IMR-90 (cell line): ENCODE results near the gene CHST8. TPM values are rescaled to one million over a fixed set of nuclear protein-coding genes. Genes with fewer than 3 reads are reported as not detected.

Experiments used
- ATAC-seq: fragments of 200-7000 bp; cut with Tn5 transposase; 2 replicates; pipeline ENCODE4 v1.9.1; 2020; ENCODE audit warnings: low read depth, mild to moderate bottlenecking, moderate library complexity
- BruUV-seq: library from RNA; stranded (reverse); fragments of 400-500 nt; replicated peaks from 2 replicates; lab custom pipeline; 2021; lab: Mats Ljungman, UMichigan
- CTCF ChIA-PET: fragments of 300-600 bp; formaldehyde crosslinking; extraction: SDS; loops from one replicate; lab custom pipeline; 2021; ENCODE audit warnings: antibody characterized with exemption; lab: Yijun Ruan, JAX
- POLR2A ChIA-PET: fragments of 300-600 bp; sonication (Branson Sonifier 250); formaldehyde crosslinking; loops from one replicate; lab custom pipeline; 2022; ENCODE audit warnings: antibody characterized with exemption; ENCODE audit not compliant: unreplicated experiment; lab: Charles Lee
- DNase-seq: peaks from one replicate; pipeline ENCODE4 v3.0.0; 2013
- H2AFZ ChIP-seq: replicated peaks from 2 replicates; pipeline ENCODE3; 2013; ENCODE audit warnings: low read length, mild to moderate bottlenecking; ENCODE audit not compliant: poor library complexity
- H2AK5ac ChIP-seq: 2 replicates; pipeline ENCODE4 v1.6.1; 2013; ENCODE audit warnings: low read depth, low read length, inconsistent platforms
- H2AK9ac ChIP-seq: replicated peaks from 2 replicates; pipeline ENCODE3; 2013; ENCODE audit warnings: mild to moderate bottlenecking, low read depth, low read length, moderate library complexity; ENCODE audit not compliant: poor library complexity
- H2BK120ac ChIP-seq: 2 replicates; pipeline ENCODE4 v1.6.1; 2013; ENCODE audit warnings: low read depth, low read length, inconsistent platforms
- H2BK15ac ChIP-seq: 3 replicates; pipeline ENCODE4 v1.6.1; 2013; ENCODE audit warnings: low read depth, low read length, inconsistent platforms
- H2BK20ac ChIP-seq: 2 replicates; pipeline ENCODE4 v1.6.1; 2013; ENCODE audit warnings: low read depth, mild to moderate bottlenecking, inconsistent platforms, low read length, moderate library complexity
- H2BK5ac ChIP-seq: 2 replicates; pipeline ENCODE4 v1.6.1; 2013; ENCODE audit warnings: mild to moderate bottlenecking, low read depth, low read length, inconsistent platforms; ENCODE audit not compliant: poor library complexity, severe bottlenecking
- H3K14ac ChIP-seq: replicated peaks from 2 replicates; pipeline ENCODE4 v1.6.1; 2013; ENCODE audit warnings: low read depth, low read length, inconsistent platforms
- H3K18ac ChIP-seq: 2 replicates; pipeline ENCODE4 v1.6.1; 2013; ENCODE audit warnings: low read depth, low read length, control low read depth
- H3K23ac ChIP-seq: 2 replicates; pipeline ENCODE4 v1.6.1; 2013; ENCODE audit warnings: low read depth, low read length, inconsistent platforms
- H3K27ac ChIP-seq: 2 replicates; pipeline ENCODE4 v1.5.1; 2013; ENCODE audit warnings: mild to moderate bottlenecking, control low read depth, low read length; ENCODE audit not compliant: insufficient read depth
- H3K27me3 ChIP-seq: 2 replicates; pipeline ENCODE4 v1.6.1; 2013; ENCODE audit warnings: low read length; ENCODE audit not compliant: control insufficient read depth, insufficient read depth
- H3K36me3 ChIP-seq: 2 replicates; pipeline ENCODE4 v1.6.1; 2013; ENCODE audit warnings: low read length, mixed read lengths; ENCODE audit not compliant: control insufficient read depth, insufficient read depth
- H3K4ac ChIP-seq: 2 replicates; pipeline ENCODE4 v1.6.1; 2013; ENCODE audit warnings: low read depth, low read length, inconsistent platforms
- H3K4me1 ChIP-seq: 2 replicates; pipeline ENCODE4 v1.6.1; 2013; ENCODE audit warnings: low read length, mixed read lengths; ENCODE audit not compliant: control insufficient read depth, insufficient read depth
- H3K4me2 ChIP-seq: 2 replicates; pipeline ENCODE4 v1.6.1; 2013; ENCODE audit warnings: low read depth, mild to moderate bottlenecking, control low read depth, low read length, moderate library complexity
- H3K4me3 ChIP-seq: 2 replicates; pipeline ENCODE4 v1.5.1; 2013; ENCODE audit warnings: low read depth, mild to moderate bottlenecking, control low read depth, low read length, moderate library complexity; ENCODE audit not compliant: insufficient read depth
- H3K56ac ChIP-seq: 2 replicates; pipeline ENCODE4 v1.6.1; 2013; ENCODE audit warnings: low read length, inconsistent platforms; ENCODE audit not compliant: insufficient read depth; ENCODE audit errors: extremely low read depth
- H3K79me1 ChIP-seq, 2 experiments: 2 replicates each; pipeline ENCODE4 v1.6.1; 2013; ENCODE audit warnings: low read length in 2 of 2, inconsistent platforms in 1 of 2, low read depth in 1 of 2
- H3K9ac ChIP-seq: 2 replicates; pipeline ENCODE4 v1.6.1; 2013; ENCODE audit warnings: low read depth, low read length, control low read depth
- H3K9me1 ChIP-seq: 2 replicates; pipeline ENCODE4 v1.6.1; 2013; ENCODE audit warnings: low read length, inconsistent platforms; ENCODE audit not compliant: insufficient read depth
- H3K9me3 ChIP-seq: 2 replicates; pipeline ENCODE4 v1.6.1; 2013; ENCODE audit warnings: low read length; ENCODE audit not compliant: control insufficient read depth, insufficient read depth
- H4K20me1 ChIP-seq: 2 replicates; pipeline ENCODE4 v1.6.1; 2013; ENCODE audit warnings: low read length, inconsistent platforms; ENCODE audit not compliant: insufficient read depth
- H4K5ac ChIP-seq: 2 replicates; pipeline ENCODE4 v1.6.1; 2013; ENCODE audit warnings: mild to moderate bottlenecking, low read depth, low read length, control low read depth
- H4K8ac ChIP-seq, 2 experiments: 2 replicates each; pipeline ENCODE4 v1.6.1; 2013; ENCODE audit warnings: low read depth in 2 of 2, low read length in 2 of 2, control low read depth in 1 of 2, inconsistent platforms in 1 of 2
- H4K91ac ChIP-seq: 2 replicates; pipeline ENCODE4 v1.6.1; 2013; ENCODE audit warnings: low read depth, low read length, inconsistent platforms; ENCODE audit not compliant: insufficient read depth
- CEBPB ChIP-seq: IDR thresholded peaks from 2 replicates; pipeline ENCODE4 v1.6.1; 2012; ENCODE audit warnings: low read depth, low read length, improper control_type of control experiment
- CHD1 ChIP-seq: IDR thresholded peaks from 2 replicates; pipeline ENCODE4 v1.6.1; 2012; ENCODE audit warnings: low read depth, low read length, improper control_type of control experiment
- CTCF ChIP-seq: conservative IDR thresholded peaks from 2 replicates; pipeline ENCODE4 v1.5.1; 2012; ENCODE audit warnings: mild to moderate bottlenecking, low read depth, low read length, improper control_type of control experiment
- FOS ChIP-seq: fragments of 150-350 bp; IDR thresholded peaks from 2 replicates; pipeline ENCODE4 v1.6.1; 2016; ENCODE audit warnings: low read depth, low read length
- MAFK ChIP-seq: IDR thresholded peaks from 2 replicates; pipeline ENCODE4 v1.6.1; 2012; ENCODE audit warnings: low read depth, low read length, improper control_type of control experiment
- MAZ ChIP-seq: IDR thresholded peaks from 2 replicates; pipeline ENCODE4 v1.6.1; 2012; ENCODE audit warnings: low read depth, mild to moderate bottlenecking, low read length, improper control_type of control experiment, moderate library complexity, borderline replicate concordance
- MXI1 ChIP-seq: IDR thresholded peaks from 2 replicates; pipeline ENCODE4 v1.6.1; 2012; ENCODE audit warnings: low read depth, mild to moderate bottlenecking, low read length, moderate library complexity, borderline replicate concordance
- NFE2L2 ChIP-seq: fragments of 150-350 bp; IDR thresholded peaks from 2 replicates; pipeline ENCODE4 v1.6.1; 2016; ENCODE audit warnings: low read depth, mild to moderate bottlenecking, low read length
- POLR2A ChIP-seq: IDR thresholded peaks from 2 replicates; pipeline ENCODE4 v1.6.1; 2012; ENCODE audit warnings: mild to moderate bottlenecking, low read depth, low read length
- RAD21 ChIP-seq: IDR thresholded peaks from 2 replicates; pipeline ENCODE4 v1.6.1; 2012; ENCODE audit warnings: low read length, improper control_type of control experiment
- RCOR1 ChIP-seq: IDR thresholded peaks from 2 replicates; pipeline ENCODE4 v1.6.1; 2012; ENCODE audit warnings: mild to moderate bottlenecking, low read length, improper control_type of control experiment; ENCODE audit not compliant: insufficient replicate concordance
- RFX5 ChIP-seq: IDR thresholded peaks from 2 replicates; pipeline ENCODE4 v1.8.0; 2012; ENCODE audit warnings: low read depth, mild to moderate bottlenecking, low read length, moderate library complexity
- SMC3 ChIP-seq: fragments of 150-350 bp; IDR thresholded peaks from 2 replicates; pipeline ENCODE4 v1.6.1; 2016; ENCODE audit warnings: low read depth, mild to moderate bottlenecking, antibody characterized with exemption, low read length, moderate library complexity
- WGBS, 2 experiments: methylation state at CpG; one replicate each; pipeline versions ENCODE4 v1.1.5 to v1.1.7; 2013; ENCODE audit warnings: missing lambda C conversion rate in 2 of 2; ENCODE audit not compliant: insufficient read length in 1 of 2; ENCODE audit errors: extremely low coverage in 2 of 2; 5-methylcytosine and 5-hydroxymethylcytosine counted together
- dilution Hi-C: fragments of 300-500 bp; cut with HindIII; formaldehyde crosslinking; loops from one replicate; pipeline ENCODE4 v1.14.3; 2018; ENCODE audit warnings: low sequenced_read_pairs; ENCODE audit not compliant: unreplicated experiment
- in situ Hi-C: fragments of 300-500 bp; cut with MboI; formaldehyde crosslinking; loops from 3 replicates; pipeline ENCODE4 v1.14.3; 2019; ENCODE audit warnings: low sequenced_read_pairs, inconsistent platforms, mixed read lengths
- intact Hi-C: fragments of 100-400 bp; cut with micrococcal nuclease; formaldehyde crosslinking; loops from 2 replicates; pipeline ENCODE4 v1.10.0; 2022
- polyA plus RNA-seq, 3 experiments: library from polyadenylated mRNA; depleted of rRNA; stranded (reverse); fragments of >200 nt; gene quantifications; 2 replicates each; pipeline ENCODE4 v1.2.3, GENCODE V29; 2012; ENCODE audit warnings: low replicate concordance in 1 of 3
- total RNA-seq: library from RNA; depleted of rRNA; stranded (reverse); fragments of >200 nt; gene quantifications from 2 replicates; pipeline ENCODE4 v1.2.3, GENCODE V29; 2012
- TF ChIP-seq, protein P1 (sequence below): fragments of 150-350 bp; IDR thresholded peaks from 2 replicates; pipeline ENCODE4 v1.6.1; 2016; ENCODE audit warnings: low read depth, mild to moderate bottlenecking, low read length, moderate library complexity, borderline replicate concordance
- TF ChIP-seq, protein P2 (sequence below): fragments of 150-350 bp; IDR thresholded peaks from 2 replicates; pipeline ENCODE4 v1.6.1; 2017; ENCODE audit warnings: mild to moderate bottlenecking, antibody characterized with exemption, low read length, low read depth

CHST8 gene
- total and polyA plus RNA-seq, 2 of the 4 experiments (the other 2 are of a cell fraction): not detected

DNA sequence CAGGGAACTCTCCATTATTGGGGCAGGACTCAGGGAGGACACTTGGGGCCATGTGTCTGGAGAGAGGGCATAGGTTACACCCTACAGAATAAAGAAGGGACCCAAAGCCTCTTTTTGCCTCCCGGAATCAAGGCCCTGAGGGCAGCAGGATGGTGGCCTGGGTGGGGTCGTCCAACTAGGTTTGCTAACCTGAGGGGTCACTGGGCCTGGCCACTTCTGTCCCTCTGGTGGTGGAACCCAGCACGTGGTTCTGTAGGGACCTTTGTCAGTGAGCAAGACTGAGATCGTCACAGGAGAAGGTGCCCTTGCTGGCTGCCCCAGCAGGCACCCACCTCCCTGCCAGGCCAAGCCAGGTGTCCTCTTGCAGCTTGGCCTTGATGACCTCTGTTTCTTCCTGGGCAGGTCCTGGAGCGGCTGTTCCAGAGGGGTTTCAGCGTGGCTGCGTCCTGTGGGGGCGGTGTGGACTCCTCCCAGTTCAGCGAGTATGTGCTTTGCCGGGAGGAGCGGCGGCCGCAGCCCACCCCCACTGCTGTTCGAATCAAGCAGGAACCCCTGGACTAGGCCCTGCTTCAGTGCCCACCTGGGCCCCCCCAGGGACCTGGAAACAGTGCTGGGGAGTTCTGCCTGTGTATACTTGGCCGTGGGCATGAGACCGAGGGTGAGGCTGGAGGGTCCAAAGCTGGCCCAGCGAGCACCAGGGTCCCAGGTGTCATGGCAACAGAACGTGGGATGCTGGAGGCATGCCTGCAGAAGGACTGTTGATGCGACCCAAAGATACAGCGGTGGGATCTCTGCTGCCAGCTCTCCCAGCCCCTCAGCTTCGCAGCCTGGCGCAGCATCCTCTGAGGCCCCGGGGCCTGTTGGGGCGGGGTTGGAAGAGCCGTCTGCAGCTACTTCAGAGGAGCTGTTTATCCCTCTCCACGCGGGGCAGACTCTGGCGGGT, 190.9 kb downstream of the CHST8 start:
- ChIA-PET CTCF (no interaction called here), POLR2A (no interaction called here)
- 90% methylated on average over 8 of the region's 28 CpGs; no CpG with 5 or more reads in 1 of the 2 experiments for WGBS, 2 experiments
- TF ChIP-seq POLR2A: no peak
- no peak for TF ChIP-seq RCOR1
- no peak for TF ChIP-seq CHD1
- no peak for TF ChIP-seq SMC3
- no peak for TF ChIP-seq MXI1
- no peak for TF ChIP-seq FOS
- no peak for TF ChIP-seq RAD21
- no peak for TF ChIP-seq RFX5
- TF ChIP-seq, protein P1, sequence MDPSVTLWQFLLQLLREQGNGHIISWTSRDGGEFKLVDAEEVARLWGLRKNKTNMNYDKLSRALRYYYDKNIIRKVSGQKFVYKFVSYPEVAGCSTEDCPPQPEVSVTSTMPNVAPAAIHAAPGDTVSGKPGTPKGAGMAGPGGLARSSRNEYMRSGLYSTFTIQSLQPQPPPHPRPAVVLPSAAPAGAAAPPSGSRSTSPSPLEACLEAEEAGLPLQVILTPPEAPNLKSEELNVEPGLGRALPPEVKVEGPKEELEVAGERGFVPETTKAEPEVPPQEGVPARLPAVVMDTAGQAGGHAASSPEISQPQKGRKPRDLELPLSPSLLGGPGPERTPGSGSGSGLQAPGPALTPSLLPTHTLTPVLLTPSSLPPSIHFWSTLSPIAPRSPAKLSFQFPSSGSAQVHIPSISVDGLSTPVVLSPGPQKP: no peak
- no peak for TF ChIP-seq MAZ
- no peak for TF ChIP-seq CEBPB
- TF ChIP-seq CTCF: no peak
- no peak for TF ChIP-seq MAFK
- no peak for TF ChIP-seq NFE2L2
- TF ChIP-seq, protein P2, sequence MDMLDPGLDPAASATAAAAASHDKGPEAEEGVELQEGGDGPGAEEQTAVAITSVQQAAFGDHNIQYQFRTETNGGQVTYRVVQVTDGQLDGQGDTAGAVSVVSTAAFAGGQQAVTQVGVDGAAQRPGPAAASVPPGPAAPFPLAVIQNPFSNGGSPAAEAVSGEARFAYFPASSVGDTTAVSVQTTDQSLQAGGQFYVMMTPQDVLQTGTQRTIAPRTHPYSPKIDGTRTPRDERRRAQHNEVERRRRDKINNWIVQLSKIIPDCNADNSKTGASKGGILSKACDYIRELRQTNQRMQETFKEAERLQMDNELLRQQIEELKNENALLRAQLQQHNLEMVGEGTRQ: no peak

More for the DNA sequence above, 190.9 kb downstream of the CHST8 start:
- Histone ChIP-seq H2AFZ (no peak overlapping the region), H3K36me3 (peaks cover 25% of the 10 kb centered on the region), H3K4me2 (no peak overlapping the region), H2AK5ac (no peak overlapping the region), H4K20me1 (no peaks in the 10 kb centered on the region), H3K9me1 (no peaks in the 10 kb centered on the region), H3K18ac (no peak overlapping the region), H3K9ac (no peak overlapping the region), H4K91ac (no peak overlapping the region), H4K5ac (no peak overlapping the region), H2BK5ac (no peak overlapping the region), H2BK15ac (no peak overlapping the region), H3K9me3 (no peaks in the 10 kb centered on the region), H2AK9ac (no peak overlapping the region), H4K8ac (no peak overlapping the region), H3K27me3 (no peaks in the 10 kb centered on the region), H3K23ac (no peak overlapping the region), H3K4me1 (0 out of 2 replicates have a peak, but pooled peaks cover 3% of the 10 kb centered on the region), H3K14ac (no peak overlapping the region), H3K27ac (no peak overlapping the region), H3K4me3 (no peak overlapping the region), H2BK20ac (no peak overlapping the region), H3K4ac (no peak overlapping the region), H3K56ac (no peak overlapping the region), H3K79me1 (no peaks in the 10 kb centered on the region), H2BK120ac (no peak overlapping the region)
- ATAC-seq (no peak), DNase-seq (no peak)
- dilution Hi-C loops (no loop called here), intact Hi-C loops (no loop called here), in situ Hi-C loops (no loop called here)
- BruUV-seq: no TSS peak
